ENCODE measurements around the gene LTBP1. TPM values are rescaled to one million over a fixed set of nuclear protein-coding genes. Genes with fewer than 3 reads are reported as not detected.

LTBP1 gene
- total and polyA plus RNA-seq, 2 donors (not counting 1 experiment from before 2014, with no cell fraction given) = 0.69 TPM; not detected in 1

GRCh38 chr2:33100921-33101320, 154.2 kb downstream of the LTBP1 start:
- no peak overlapping the region for H2AFZ ChIP-seq (ENCODE audit: insufficient read depth, low read depth, low read length, poor library complexity, severe bottlenecking)
- H3K9me3 ChIP-seq (ENCODE audit: control extremely low read depth in 1 of 3, control insufficient read depth in 2 of 3, insufficient read depth in 1 of 3, low read length in 2 of 3) = no peaks in the 10 kb centered on the region
- no peak overlapping the region for H3K4me3 ChIP-seq (ENCODE audit: control extremely low read depth in 1 of 5, extremely low read depth in 1 of 5, insufficient read depth in 1 of 5, low read depth in 2 of 5, low read length in 4 of 5)
- H4K20me1 ChIP-seq (ENCODE audit: control insufficient read depth, insufficient read depth, low read length, poor library complexity, severe bottlenecking) = no peaks in the 10 kb centered on the region
- no peaks in the 10 kb centered on the region for H3K36me3 ChIP-seq (replicated peaks in 1 of 2; ENCODE audit: control extremely low read depth in 1 of 2, control insufficient read depth in 1 of 2, extremely low read depth in 1 of 2, insufficient read depth in 2 of 2, low read length in 1 of 2)
- Mint-ChIP-seq H3K27me3 (peaks cover 10% of the 10 kb centered on the region), H3K9me3 (ENCODE audit: insufficient read depth) (no peaks in the 10 kb centered on the region), H3K4me1 (no peaks in the 10 kb centered on the region), H3K27ac (no peak overlapping the region), H3K4me3 (no peak overlapping the region)
- no peak for ATAC-seq (ENCODE audit: low read depth)
- POLR2A ChIA-PET = no interaction called here
- H3K27me3 ChIP-seq (replicated peaks in 1 of 4; ENCODE audit: control extremely low read depth in 1 of 4, control insufficient read depth in 3 of 4, insufficient read depth in 4 of 4, low read length in 3 of 4) = no peaks in the 10 kb centered on the region
- H3K4me2 ChIP-seq (replicated peaks; ENCODE audit: low read depth, low read length, poor library complexity, severe bottlenecking) = no peak overlapping the region
- CTCF ChIA-PET = no interaction called here
- no peak overlapping the region for H3K9ac ChIP-seq (ENCODE audit: low read length)
- TF ChIP-seq EZH2 (IDR thresholded peaks at IDR 0.05; ENCODE audit: borderline replicate concordance, insufficient read depth, low read depth, low read length, poor library complexity, severe bottlenecking) = no peak
- no peak for TF ChIP-seq CTCF (IDR thresholded peaks at IDR 0.05)
- H3K4me1 ChIP-seq (ENCODE audit: control insufficient read depth in 2 of 2, insufficient read depth in 2 of 2, low read length in 2 of 2) = no peaks in the 10 kb centered on the region
- no peak for DNase-seq
- no peaks in the 10 kb centered on the region for H3K79me2 ChIP-seq (ENCODE audit: control insufficient read depth, insufficient read depth, low read length)
- no peak overlapping the region for H3K27ac ChIP-seq (ENCODE audit: low read length in 2 of 2)
- intact Hi-C loops (cut with micrococcal nuclease) = no loop called here

DNA sequence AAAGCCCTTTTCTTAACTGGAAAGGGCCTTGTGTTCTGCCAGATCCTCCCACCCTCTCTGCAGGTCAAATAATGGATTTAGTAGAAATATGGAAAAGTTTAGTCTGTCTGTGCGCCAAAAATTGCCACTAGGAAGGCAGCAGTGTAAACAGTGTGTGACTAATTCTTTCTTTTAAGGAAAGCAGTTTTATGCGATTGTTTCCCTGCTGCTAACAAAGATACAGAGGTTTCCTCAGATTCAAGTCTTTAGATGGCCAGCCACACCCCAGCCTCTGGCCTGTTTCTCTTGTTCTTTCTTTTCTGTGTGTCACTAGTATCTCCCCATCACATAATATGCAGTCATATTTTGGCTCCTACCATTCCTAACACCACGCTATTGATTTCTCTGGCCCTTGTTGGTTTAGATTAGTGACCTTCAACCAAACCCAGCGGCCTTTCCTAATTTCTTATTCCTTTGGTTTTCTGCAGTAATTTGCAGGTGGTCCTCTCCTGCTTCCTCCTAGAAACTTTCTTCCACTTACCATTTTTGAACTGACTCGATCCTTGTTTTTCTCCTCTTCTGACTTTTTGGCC, 157.4 kb downstream of the LTBP1 start:
- no peak for ATAC-seq (ENCODE audit: low read depth)
- intact Hi-C loops (cut with micrococcal nuclease) = no loop called here
- no peaks in the 10 kb centered on the region for H3K4me1 ChIP-seq (ENCODE audit: control insufficient read depth in 2 of 2, insufficient read depth in 2 of 2, low read length in 2 of 2)
- Mint-ChIP-seq H3K4me1 (no peaks in the 10 kb centered on the region), H3K4me3 (no peak overlapping the region), H3K27ac (no peak overlapping the region), H3K9me3 (ENCODE audit: insufficient read depth) (no peaks in the 10 kb centered on the region), H3K27me3 (peaks cover 20% of the 10 kb centered on the region)
- ChIA-PET POLR2A (no interaction called here), CTCF (no interaction called here)
- WGBS (ENCODE audit: insufficient coverage) = 100% methylated on average over 3 of the region's 5 CpGs
- H3K4me2 ChIP-seq (replicated peaks; ENCODE audit: low read depth, low read length, poor library complexity, severe bottlenecking) = no peak overlapping the region
- TF ChIP-seq EZH2 (IDR thresholded peaks at IDR 0.05; ENCODE audit: borderline replicate concordance, insufficient read depth, low read depth, low read length, poor library complexity, severe bottlenecking) (no peak), CTCF (IDR thresholded peaks at IDR 0.05) (no peak)
- H3K79me2 ChIP-seq (ENCODE audit: control insufficient read depth, insufficient read depth, low read length) = no peaks in the 10 kb centered on the region
- H2AFZ ChIP-seq (ENCODE audit: insufficient read depth, low read depth, low read length, poor library complexity, severe bottlenecking) = no peak overlapping the region
- H3K4me3 ChIP-seq (ENCODE audit: control extremely low read depth in 1 of 5, extremely low read depth in 1 of 5, insufficient read depth in 1 of 5, low read depth in 2 of 5, low read length in 4 of 5) = no peak overlapping the region
- H3K9ac ChIP-seq (ENCODE audit: low read length) = no peak overlapping the region
- no peak for DNase-seq
- H3K27ac ChIP-seq (ENCODE audit: low read length in 2 of 2) = no peak overlapping the region
- H3K36me3 ChIP-seq (replicated peaks in 1 of 2; ENCODE audit: control extremely low read depth in 1 of 2, control insufficient read depth in 1 of 2, extremely low read depth in 1 of 2, insufficient read depth in 2 of 2, low read length in 1 of 2) = no peaks in the 10 kb centered on the region
- H3K27me3 ChIP-seq (replicated peaks in 1 of 4; ENCODE audit: control extremely low read depth in 1 of 4, control insufficient read depth in 3 of 4, insufficient read depth in 4 of 4, low read length in 3 of 4) = peaks cover 0 to 5% (median 0%) of the 10 kb centered on the region in 4 experiments
- H3K9me3 ChIP-seq (ENCODE audit: control extremely low read depth in 1 of 3, control insufficient read depth in 2 of 3, insufficient read depth in 1 of 3, low read length in 2 of 3) = no peaks in the 10 kb centered on the region
- no peaks in the 10 kb centered on the region for H4K20me1 ChIP-seq (ENCODE audit: control insufficient read depth, insufficient read depth, low read length, poor library complexity, severe bottlenecking)
